ENCODE data around the gene RASSF4.

RASSF4 gene

DNA sequence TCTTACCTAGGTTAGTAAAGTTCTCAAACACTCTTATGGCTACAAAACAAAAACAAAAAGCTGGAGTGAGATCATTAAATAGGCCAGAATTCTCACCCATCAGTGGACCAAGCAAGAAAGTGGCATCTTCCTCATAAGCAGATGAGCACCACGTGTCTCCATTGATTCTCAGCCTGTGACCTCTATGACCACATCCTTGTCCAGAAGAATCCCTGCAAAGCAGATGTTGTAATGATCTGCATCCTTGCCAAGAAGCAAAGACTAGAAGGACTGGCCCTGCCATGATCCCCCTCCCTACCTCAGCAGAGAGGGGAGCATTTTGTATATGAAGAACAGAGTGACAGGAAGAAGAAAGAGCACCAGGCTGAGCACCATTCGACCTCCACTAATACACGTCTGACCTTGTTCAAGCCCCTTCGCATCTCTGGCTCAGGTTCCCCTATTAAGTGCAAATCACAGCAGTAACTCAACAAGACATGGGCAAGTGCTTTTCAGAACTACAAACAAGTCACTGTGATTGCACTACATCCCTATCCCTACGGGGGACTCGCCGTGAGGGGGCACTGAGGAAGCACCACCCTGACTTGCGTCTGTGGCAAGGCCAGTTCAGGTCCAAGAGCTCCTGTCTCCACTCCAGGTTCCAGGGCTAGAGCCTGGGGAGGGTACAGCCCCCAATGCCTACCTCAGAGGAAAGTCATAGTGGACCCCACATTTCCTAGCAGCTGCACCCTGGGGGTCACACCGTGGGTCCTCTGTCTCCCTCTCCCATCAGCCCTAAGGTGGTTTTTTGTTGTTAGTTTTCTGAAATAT is 22.2 kb upstream of the RASSF4 start:
- in situ Hi-C loops (cut with HindIII; ENCODE audit: low pct_ligation_motif_present, low sequenced_read_pairs): no loop called here
- no peak for DNase-seq
- Histone ChIP-seq H3K27me3 (replicated peaks) (no peaks in the 10 kb centered on the region), H3K36me3 (replicated peaks) (no peaks in the 10 kb centered on the region), H3K4me3 (ENCODE audit: low read depth, low read length) (no peak overlapping the region), H3K27ac (no peak overlapping the region)
- TF ChIP-seq, protein P1, sequence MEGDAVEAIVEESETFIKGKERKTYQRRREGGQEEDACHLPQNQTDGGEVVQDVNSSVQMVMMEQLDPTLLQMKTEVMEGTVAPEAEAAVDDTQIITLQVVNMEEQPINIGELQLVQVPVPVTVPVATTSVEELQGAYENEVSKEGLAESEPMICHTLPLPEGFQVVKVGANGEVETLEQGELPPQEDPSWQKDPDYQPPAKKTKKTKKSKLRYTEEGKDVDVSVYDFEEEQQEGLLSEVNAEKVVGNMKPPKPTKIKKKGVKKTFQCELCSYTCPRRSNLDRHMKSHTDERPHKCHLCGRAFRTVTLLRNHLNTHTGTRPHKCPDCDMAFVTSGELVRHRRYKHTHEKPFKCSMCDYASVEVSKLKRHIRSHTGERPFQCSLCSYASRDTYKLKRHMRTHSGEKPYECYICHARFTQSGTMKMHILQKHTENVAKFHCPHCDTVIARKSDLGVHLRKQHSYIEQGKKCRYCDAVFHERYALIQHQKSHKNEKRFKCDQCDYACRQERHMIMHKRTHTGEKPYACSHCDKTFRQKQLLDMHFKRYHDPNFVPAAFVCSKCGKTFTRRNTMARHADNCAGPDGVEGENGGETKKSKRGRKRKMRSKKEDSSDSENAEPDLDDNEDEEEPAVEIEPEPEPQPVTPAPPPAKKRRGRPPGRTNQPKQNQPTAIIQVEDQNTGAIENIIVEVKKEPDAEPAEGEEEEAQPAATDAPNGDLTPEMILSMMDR (IDR thresholded peaks at IDR 0.05; ENCODE audit: low read depth, low read length, missing control alignments): no peak

DNA sequence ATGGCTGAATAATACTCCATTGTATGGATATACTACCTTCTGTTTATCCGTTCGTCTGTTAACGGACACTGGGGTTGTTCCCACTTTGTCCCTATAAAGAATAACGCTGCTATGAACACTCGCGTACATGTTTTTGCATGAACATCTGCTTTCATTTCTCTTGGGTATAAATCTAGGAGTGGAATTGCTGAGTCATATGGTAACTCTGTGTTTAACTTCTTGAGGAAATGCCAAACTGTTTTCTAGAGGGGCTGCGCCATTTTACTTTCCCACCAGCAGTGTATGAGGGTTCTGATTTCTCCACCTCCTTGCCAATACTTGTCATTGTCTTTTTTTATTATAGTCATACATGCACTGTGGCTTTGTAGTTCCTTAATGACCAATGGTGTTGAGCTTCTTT is 20.6 kb upstream of the RASSF4 start:
- no peak for DNase-seq
- in situ Hi-C loops (cut with HindIII; ENCODE audit: low pct_ligation_motif_present, low sequenced_read_pairs): no loop called here
- H3K36me3 ChIP-seq (replicated peaks): no peaks in the 10 kb centered on the region
- TF ChIP-seq, protein P1 (IDR thresholded peaks at IDR 0.05; ENCODE audit: low read depth, low read length, missing control alignments): no peak
- no peak overlapping the region for H3K27ac ChIP-seq
- H3K4me3 ChIP-seq (ENCODE audit: low read depth, low read length): no peak overlapping the region
- no peaks in the 10 kb centered on the region for H3K27me3 ChIP-seq (replicated peaks)

DNA sequence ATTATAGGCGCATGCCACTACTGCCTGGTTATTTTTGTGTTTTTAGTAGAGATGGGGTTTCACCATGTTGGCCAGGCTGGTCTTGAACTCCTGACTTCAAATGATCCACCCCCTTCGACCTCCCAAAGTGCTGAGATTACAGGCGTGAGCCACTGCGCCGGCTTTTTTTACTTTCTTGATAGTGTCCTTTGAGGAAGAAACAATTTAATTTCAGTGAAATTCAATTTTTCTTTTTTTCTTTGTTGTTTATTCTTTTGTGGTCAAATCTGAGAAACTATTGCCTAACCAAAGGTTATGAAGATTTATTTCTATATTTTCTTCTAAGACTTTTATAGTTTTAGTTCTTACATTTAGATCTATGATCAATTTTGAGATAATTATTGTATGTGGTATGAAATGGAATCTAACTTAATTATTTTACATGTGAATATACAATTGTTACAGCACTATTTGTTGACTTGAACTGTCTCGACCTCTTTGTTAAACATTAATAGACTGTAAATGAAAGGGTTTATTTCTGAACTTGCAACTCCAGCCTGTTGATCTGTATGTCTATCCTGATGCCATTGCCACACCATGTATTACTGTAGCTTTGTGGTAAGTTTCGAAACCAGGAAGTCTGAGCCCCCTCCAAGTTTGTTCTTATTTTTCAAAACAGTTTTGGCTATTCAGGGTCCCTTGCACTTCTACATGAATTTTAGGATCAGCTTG is 19.8 kb upstream of the RASSF4 start:
- no peaks in the 10 kb centered on the region for H3K27me3 ChIP-seq (replicated peaks)
- H3K27ac ChIP-seq: no peak overlapping the region
- in situ Hi-C loops (cut with HindIII; ENCODE audit: low pct_ligation_motif_present, low sequenced_read_pairs): no loop called here
- TF ChIP-seq, protein P1 (IDR thresholded peaks at IDR 0.05; ENCODE audit: low read depth, low read length, missing control alignments): no peak
- H3K36me3 ChIP-seq (replicated peaks): no peaks in the 10 kb centered on the region
- H3K4me3 ChIP-seq (ENCODE audit: low read depth, low read length): no peak overlapping the region
- no peak for DNase-seq

DNA sequence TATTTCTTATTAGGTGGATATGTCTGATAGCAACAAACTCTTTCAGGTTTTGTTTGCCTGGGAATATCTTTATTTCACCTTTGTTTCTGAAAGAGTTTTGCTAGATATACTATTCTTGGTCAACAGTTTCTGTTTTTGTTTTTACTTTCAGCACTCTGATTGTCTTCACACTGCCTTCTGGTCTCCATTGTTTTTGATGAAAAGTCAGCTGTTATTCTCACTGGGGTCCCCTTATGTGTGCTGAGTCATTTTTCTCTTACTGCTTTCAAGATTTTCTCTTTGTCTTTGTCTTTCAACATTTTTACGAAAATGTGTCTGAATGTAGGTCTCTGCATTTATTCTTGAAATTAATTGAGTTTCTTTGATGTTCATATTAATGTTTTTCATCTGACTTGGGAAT is 15.2 kb upstream of the RASSF4 start:
- Histone ChIP-seq H3K27ac (no peak overlapping the region), H3K27me3 (replicated peaks) (no peaks in the 10 kb centered on the region), H3K36me3 (replicated peaks) (no peaks in the 10 kb centered on the region), H3K4me3 (ENCODE audit: low read depth, low read length) (no peak overlapping the region)
- TF ChIP-seq, protein P1 (IDR thresholded peaks at IDR 0.05; ENCODE audit: low read depth, low read length, missing control alignments): no peak
- in situ Hi-C loops (cut with HindIII; ENCODE audit: low pct_ligation_motif_present, low sequenced_read_pairs): no loop called here
- DNase-seq: no peak

DNA sequence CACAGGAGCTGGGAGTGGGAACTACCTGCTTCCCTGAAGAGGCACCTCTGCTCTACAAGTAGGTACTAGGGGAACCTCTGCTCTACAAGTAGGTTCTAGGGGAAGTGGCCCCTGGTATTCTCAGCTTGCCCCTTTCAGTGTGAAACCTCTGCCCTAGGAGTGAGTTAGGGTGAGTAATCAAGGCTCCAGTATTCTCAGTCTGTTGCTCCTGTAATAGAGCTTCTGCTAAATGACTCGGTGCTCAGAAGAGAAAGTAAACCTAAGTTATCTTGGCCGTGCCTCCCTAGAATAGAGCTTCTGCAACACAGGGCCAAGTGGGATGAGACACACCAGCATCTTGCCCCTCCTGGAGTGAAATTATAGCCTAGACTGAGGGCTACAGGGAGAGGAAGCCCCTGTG is 13.4 kb upstream of the RASSF4 start:
- TF ChIP-seq, protein P1 (IDR thresholded peaks at IDR 0.05; ENCODE audit: low read depth, low read length, missing control alignments): no peak
- H3K36me3 ChIP-seq (replicated peaks): no peaks in the 10 kb centered on the region
- in situ Hi-C loops (cut with HindIII; ENCODE audit: low pct_ligation_motif_present, low sequenced_read_pairs): no loop called here
- no peak for DNase-seq
- H3K4me3 ChIP-seq (ENCODE audit: low read depth, low read length): no peak overlapping the region
- no peaks in the 10 kb centered on the region for H3K27me3 ChIP-seq (replicated peaks)
- no peak overlapping the region for H3K27ac ChIP-seq
